Vagina (tissue), 2 donors: Measurements from ENCODE around the gene CKMT2. TPM values are rescaled to one million over a fixed set of nuclear protein-coding genes. Genes with fewer than 3 reads are reported as not detected.

Experiments used
- DNase-seq, 2 donors: peaks; one replicate each; pipeline ENCODE4 v3.0.0-alpha.2; 2017; ENCODE audit errors: extremely low spot score in 2 of 2
- H3K27ac ChIP-seq: fragments of 200-600 bp; sonication (generic); one replicate; pipeline ENCODE4 v1.5.1; 2019
- H3K27me3 ChIP-seq: fragments of 200-600 bp; sonication (generic); one replicate; pipeline ENCODE4 v1.5.1; 2019
- H3K36me3 ChIP-seq, 2 donors: fragments of 200-600 bp; sonication (generic); one replicate each; pipeline ENCODE4 v1.5.1; 2017 to 2019
- H3K4me1 ChIP-seq: fragments of 200-600 bp; sonication (generic); one replicate; pipeline ENCODE4 v1.5.1; 2019
- H3K4me3 ChIP-seq, 2 donors: fragments of 200-600 bp; sonication (generic); 1 replicate in 1 of 2; 2 replicates in 1 of 2; pipeline ENCODE4 v1.5.1; 2016 to 2019
- H3K9me3 ChIP-seq: fragments of 200-600 bp; sonication (generic); one replicate; pipeline ENCODE4 v1.5.1; 2019
- CTCF ChIP-seq, 3 experiments: fragments of 450-650 bp in 2 of 3; fragments of 200-600 bp in 1 of 3; sonication (generic) in 1 of 3; IDR thresholded peaks; one replicate each; pipeline ENCODE4 v1.5.1; 2017 to 2019; ENCODE audit warnings: antibody characterized with exemption in 3 of 3, mild to moderate bottlenecking in 2 of 3, moderate library complexity in 2 of 3
- POLR2A ChIP-seq, 2 donors: fragments of 450-650 bp; IDR thresholded peaks; one replicate each; pipeline ENCODE4 v1.6.1; 2017; ENCODE audit warnings: antibody characterized with exemption in 2 of 2, mild to moderate bottlenecking in 2 of 2, moderate library complexity in 2 of 2
- POLR2AphosphoS5 ChIP-seq, 2 donors: sonication (generic); formaldehyde crosslinking; IDR thresholded peaks; one replicate each; pipeline ENCODE4 v1.9.0; 2017; ENCODE audit warnings: antibody characterized with exemption in 2 of 2, mild to moderate bottlenecking in 2 of 2, low read depth in 1 of 2; ENCODE audit not compliant: insufficient read depth in 1 of 2
- intact Hi-C: fragments of 100-400 bp; cut with DNase I; formaldehyde crosslinking; loops from one replicate; pipeline ENCODE4 v1.15.1; 2023
- total RNA-seq: library from RNA; depleted of rRNA; stranded (reverse); fragments of >200 nt; gene quantifications from one replicate; pipeline ENCODE4 v1.2.3, GENCODE V29; 2016

Gene CKMT2
- total RNA-seq, 1 donor from 2014 or later, result 3.4 TPM

GRCh38 chr5:81305785-81306184 is 72.7 kb downstream of the CKMT2 start:
- intact Hi-C loops, result no loop called here
- TF ChIP-seq POLR2AphosphoS5 (IDR thresholded peaks at IDR 0.05; ENCODE audit: insufficient read depth in 1 of 2, low read depth in 1 of 2) (no peak), CTCF (IDR thresholded peaks at IDR 0.05) (no peak), POLR2A (IDR thresholded peaks at IDR 0.05) (no peak)
- H3K27ac ChIP-seq, result no peak overlapping the region

GRCh38 chr5:81308836-81309235 is 75.7 kb downstream of the CKMT2 start:
- DNase-seq, result no peak
- TF ChIP-seq POLR2A (IDR thresholded peaks at IDR 0.05), result no peak
- no peak for TF ChIP-seq POLR2AphosphoS5 (IDR thresholded peaks at IDR 0.05; ENCODE audit: insufficient read depth in 1 of 2, low read depth in 1 of 2)
- TF ChIP-seq CTCF (IDR thresholded peaks at IDR 0.05), result no peak
- H3K27me3 ChIP-seq, result no peaks in the 10 kb centered on the region
- no peak overlapping the region for H3K4me3 ChIP-seq
- H3K27ac ChIP-seq, result no peak overlapping the region
- H3K9me3 ChIP-seq, result no peaks in the 10 kb centered on the region
- intact Hi-C loops, result no loop called here
- H3K36me3 ChIP-seq, result peaks cover 0 to 16% of the 10 kb centered on the region in 2 donors
- no peaks in the 10 kb centered on the region for H3K4me1 ChIP-seq

More at GRCh38 chr5:81305785-81306184, 72.7 kb downstream of the CKMT2 start:
- H3K36me3 ChIP-seq, result no peaks in the 10 kb centered on the region
- H3K27me3 ChIP-seq, result no peaks in the 10 kb centered on the region
- no peak for DNase-seq
- H3K9me3 ChIP-seq, result no peaks in the 10 kb centered on the region
- H3K4me1 ChIP-seq, result peaks cover 16% of the 10 kb centered on the region
- H3K4me3 ChIP-seq, result no peak overlapping the region

GRCh38 chr5:81310402-81311063 is 77.4 kb downstream of the CKMT2 start:
- Histone ChIP-seq H3K4me1 (no peaks in the 10 kb centered on the region), H3K9me3 (no peaks in the 10 kb centered on the region), H3K27ac (no peak overlapping the region), H3K36me3 (peaks cover 0 to 20% of the 10 kb centered on the region in 2 donors), H3K27me3 (no peaks in the 10 kb centered on the region), H3K4me3 (no peak overlapping the region)
- DNase-seq, result no peak
- intact Hi-C loops, result no loop called here
- TF ChIP-seq POLR2A (IDR thresholded peaks at IDR 0.05) (no peak), POLR2AphosphoS5 (IDR thresholded peaks at IDR 0.05; ENCODE audit: insufficient read depth in 1 of 2, low read depth in 1 of 2) (no peak), CTCF (IDR thresholded peaks at IDR 0.05) (no peak)

GRCh38 chr5:81313278-81313677 is 80.2 kb downstream of the CKMT2 start:
- H3K27me3 ChIP-seq, result no peaks in the 10 kb centered on the region
- H3K27ac ChIP-seq, result no peak overlapping the region
- H3K4me3 ChIP-seq, result no peak overlapping the region
- H3K9me3 ChIP-seq, result no peaks in the 10 kb centered on the region
- TF ChIP-seq CTCF (IDR thresholded peaks at IDR 0.05) (no peak), POLR2A (IDR thresholded peaks at IDR 0.05) (no peak), POLR2AphosphoS5 (IDR thresholded peaks at IDR 0.05; ENCODE audit: insufficient read depth in 1 of 2, low read depth in 1 of 2) (no peak)
- intact Hi-C loops, result no loop called here
- DNase-seq, result no peak
- no peaks in the 10 kb centered on the region for H3K4me1 ChIP-seq
- peaks cover 0 to 20% of the 10 kb centered on the region in 2 donors for H3K36me3 ChIP-seq

GRCh38 chr5:81313686-81314085 is 80.6 kb downstream of the CKMT2 start:
- Histone ChIP-seq H3K4me3 (no peak overlapping the region), H3K4me1 (no peaks in the 10 kb centered on the region), H3K27me3 (no peaks in the 10 kb centered on the region), H3K9me3 (no peaks in the 10 kb centered on the region), H3K36me3 (peaks cover 0 to 20% of the 10 kb centered on the region in 2 donors), H3K27ac (no peak overlapping the region)
- no peak for DNase-seq
- TF ChIP-seq POLR2AphosphoS5 (IDR thresholded peaks at IDR 0.05; ENCODE audit: insufficient read depth in 1 of 2, low read depth in 1 of 2) (no peak), CTCF (IDR thresholded peaks at IDR 0.05) (no peak)
- intact Hi-C loops, result no loop called here
